Loucy (cell line): Measurements from ENCODE around the gene AHDC1.

Source experiments
- H2AFZ ChIP-seq: fragments of 200-600 bp; sonication (generic); 2 replicates; pipeline ENCODE4 v1.6.0; 2016; ENCODE audit warnings: antibody characterized with exemption, mild to moderate bottlenecking, low read length, moderate library complexity
- H3F3A ChIP-seq: fragments of 200-600 bp; 2 replicates; pipeline ENCODE4 v1.6.0; 2016; ENCODE audit warnings: antibody characterized with exemption, low read depth, mild to moderate bottlenecking
- H3K27me3 ChIP-seq: fragments of 200-600 bp; sonication (generic); 2 replicates; pipeline ENCODE4 v1.6.1; 2014; ENCODE audit warnings: low read length, mild to moderate bottlenecking; ENCODE audit not compliant: insufficient read depth, poor library complexity, severe bottlenecking
- H3K36me3 ChIP-seq: fragments of 200-600 bp; sonication (generic); 2 replicates; pipeline ENCODE4 v1.6.1; 2016; ENCODE audit warnings: low read length; ENCODE audit not compliant: insufficient read depth
- H3K4me1 ChIP-seq: fragments of 200-600 bp; sonication (generic); 2 replicates; pipeline ENCODE4 v1.5.1; 2014; ENCODE audit warnings: low read length, mild to moderate bottlenecking; ENCODE audit not compliant: insufficient read depth, poor library complexity, severe bottlenecking
- H3K4me2 ChIP-seq: fragments of 200-600 bp; sonication (generic); 2 replicates; pipeline ENCODE4 v1.6.0; 2014; ENCODE audit warnings: antibody characterized with exemption, low read length, low read depth, mild to moderate bottlenecking; ENCODE audit not compliant: poor library complexity, severe bottlenecking
- H3K4me3 ChIP-seq: fragments of 200-600 bp; sonication (generic); 2 replicates; pipeline ENCODE4 v1.5.1; 2014; ENCODE audit warnings: low read length, mild to moderate bottlenecking, mixed read lengths; ENCODE audit not compliant: poor library complexity, severe bottlenecking
- H3K79me2 ChIP-seq: fragments of 200-600 bp; sonication (generic); 2 replicates; pipeline ENCODE4 v1.6.1; 2014; ENCODE audit warnings: low read length; ENCODE audit not compliant: insufficient read depth
- H3K9ac ChIP-seq: fragments of 200-600 bp; sonication (generic); 2 replicates; pipeline ENCODE4 v1.6.0; 2014; ENCODE audit warnings: mild to moderate bottlenecking, low read depth, low read length, moderate library complexity; ENCODE audit not compliant: poor library complexity, severe bottlenecking
- H3K9me2 ChIP-seq: fragments of 200-600 bp; sonication (generic); replicated peaks from 2 replicates; pipeline ENCODE4 v1.6.1; 2016; ENCODE audit warnings: low read depth, low read length, mixed read lengths
- H3K9me3 ChIP-seq: fragments of 200-600 bp; sonication (generic); 2 replicates; pipeline ENCODE4 v1.6.1; 2014; ENCODE audit warnings: mild to moderate bottlenecking, antibody characterized with exemption, low read length, low read depth; ENCODE audit not compliant: insufficient read depth
- H4K20me1 ChIP-seq: fragments of 200-600 bp; sonication (generic); 2 replicates; pipeline ENCODE4 v1.6.0; 2014; ENCODE audit warnings: antibody characterized with exemption, low read length, mild to moderate bottlenecking; ENCODE audit not compliant: insufficient read depth, poor library complexity, severe bottlenecking
- EZH2phosphoT487 ChIP-seq: fragments of 200-600 bp; IDR thresholded peaks from 2 replicates; pipeline ENCODE4 v1.6.1; 2018; ENCODE audit warnings: antibody characterized with exemption, mild to moderate bottlenecking, moderate library complexity, borderline replicate concordance
- TF ChIP-seq, protein P1 (sequence below): fragments of 200-600 bp; sonication (generic); conservative IDR thresholded peaks from 2 replicates; pipeline ENCODE4 v1.5.1; 2014; ENCODE audit warnings: mild to moderate bottlenecking, antibody characterized with exemption, low read length

Gene AHDC1

DNA sequence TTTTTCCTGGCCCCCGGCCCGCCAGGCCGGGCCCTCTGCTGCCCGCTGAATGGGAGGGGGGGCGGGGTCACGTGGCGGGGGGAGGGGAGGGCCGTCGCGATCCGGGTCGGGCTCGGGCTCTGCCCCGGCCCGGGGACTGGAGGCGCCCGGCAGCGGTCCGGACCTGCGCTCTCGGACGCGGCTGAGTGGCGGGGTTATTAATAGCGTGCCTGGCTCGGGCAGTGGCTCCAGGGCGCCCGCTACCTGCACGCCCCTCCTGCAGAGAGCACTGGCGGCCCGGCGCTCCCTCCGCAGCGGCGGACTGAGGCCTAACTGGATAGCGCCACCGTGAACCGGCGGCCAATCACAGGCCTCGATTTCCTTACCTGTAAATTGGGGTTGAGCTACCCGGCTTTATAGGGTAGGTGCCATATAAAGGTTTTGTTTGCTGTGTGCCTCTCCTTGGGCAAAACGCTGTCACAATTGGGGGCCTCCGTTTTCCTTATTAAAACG, 28.1 kb downstream of the AHDC1 start:
- H3K36me3 ChIP-seq: peaks cover 5% of the 10 kb centered on the region; the same call in 1 of the 2 replicates
- peaks cover 49% of the 10 kb centered on the region for H3K4me1 ChIP-seq
- peaks cover 93% of the 10 kb centered on the region for H3K79me2 ChIP-seq
- no peaks in the 10 kb centered on the region for H3F3A ChIP-seq
- H3K27me3 ChIP-seq: no peaks in the 10 kb centered on the region
- H3K4me3 ChIP-seq: no peak overlapping the region
- H3K9ac ChIP-seq: no peak overlapping the region
- no peak overlapping the region for H2AFZ ChIP-seq
- TF ChIP-seq EZH2phosphoT487: no peak
- TF ChIP-seq, protein P1, sequence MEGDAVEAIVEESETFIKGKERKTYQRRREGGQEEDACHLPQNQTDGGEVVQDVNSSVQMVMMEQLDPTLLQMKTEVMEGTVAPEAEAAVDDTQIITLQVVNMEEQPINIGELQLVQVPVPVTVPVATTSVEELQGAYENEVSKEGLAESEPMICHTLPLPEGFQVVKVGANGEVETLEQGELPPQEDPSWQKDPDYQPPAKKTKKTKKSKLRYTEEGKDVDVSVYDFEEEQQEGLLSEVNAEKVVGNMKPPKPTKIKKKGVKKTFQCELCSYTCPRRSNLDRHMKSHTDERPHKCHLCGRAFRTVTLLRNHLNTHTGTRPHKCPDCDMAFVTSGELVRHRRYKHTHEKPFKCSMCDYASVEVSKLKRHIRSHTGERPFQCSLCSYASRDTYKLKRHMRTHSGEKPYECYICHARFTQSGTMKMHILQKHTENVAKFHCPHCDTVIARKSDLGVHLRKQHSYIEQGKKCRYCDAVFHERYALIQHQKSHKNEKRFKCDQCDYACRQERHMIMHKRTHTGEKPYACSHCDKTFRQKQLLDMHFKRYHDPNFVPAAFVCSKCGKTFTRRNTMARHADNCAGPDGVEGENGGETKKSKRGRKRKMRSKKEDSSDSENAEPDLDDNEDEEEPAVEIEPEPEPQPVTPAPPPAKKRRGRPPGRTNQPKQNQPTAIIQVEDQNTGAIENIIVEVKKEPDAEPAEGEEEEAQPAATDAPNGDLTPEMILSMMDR: no peak
- peaks cover 74% of the 10 kb centered on the region for H4K20me1 ChIP-seq
- no peak overlapping the region for H3K4me2 ChIP-seq
- H3K9me2 ChIP-seq: no peaks in the 10 kb centered on the region
- no peaks in the 10 kb centered on the region for H3K9me3 ChIP-seq

DNA sequence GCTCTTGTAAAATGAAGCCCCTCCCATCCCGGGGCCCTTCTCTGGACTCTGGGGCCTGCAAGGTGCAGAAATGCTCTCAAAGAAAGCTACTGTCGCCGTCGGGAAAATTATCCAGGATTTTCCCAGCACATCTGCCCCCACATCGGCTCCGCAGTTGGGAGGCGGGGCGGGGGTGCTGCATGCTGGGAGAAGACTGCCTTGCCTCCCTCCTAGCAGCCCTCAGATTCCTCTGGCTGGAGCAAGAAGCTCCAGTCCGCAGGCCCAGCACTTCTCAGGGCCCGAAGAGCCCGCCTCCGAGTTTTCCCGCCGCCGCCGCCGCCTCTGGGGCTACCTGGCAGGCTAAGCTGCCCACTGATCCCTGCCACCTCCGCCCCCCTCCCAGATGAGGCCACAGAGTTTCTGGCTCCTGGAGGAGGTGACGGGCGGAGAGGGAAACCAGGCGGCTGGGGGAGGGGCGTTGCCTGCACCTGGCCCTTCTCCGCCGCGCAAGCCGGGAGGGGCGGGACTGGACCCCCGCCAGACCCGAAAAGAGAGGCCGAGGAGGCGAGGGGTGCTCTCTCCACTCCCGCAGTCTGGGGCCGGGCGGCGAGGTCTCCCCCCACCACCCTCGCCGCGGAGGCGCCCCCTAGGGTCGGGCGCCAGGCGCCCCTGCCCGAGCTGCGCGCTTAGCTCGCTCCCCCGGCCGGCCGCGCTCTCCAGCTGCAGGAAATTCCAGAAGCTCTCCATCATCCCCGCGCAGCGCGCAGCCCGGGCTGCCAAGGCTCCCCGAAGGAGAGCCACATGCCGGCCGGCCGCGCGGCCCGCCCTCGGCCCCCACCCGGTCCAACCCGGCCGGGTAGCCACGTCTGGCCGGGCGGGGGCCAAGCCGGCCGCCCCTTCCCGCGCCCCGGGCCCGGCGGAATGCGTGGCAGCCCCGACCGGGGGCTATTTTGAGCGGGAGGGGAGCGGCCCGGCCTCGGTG, 28.8 kb downstream of the AHDC1 start:
- Histone ChIP-seq H3K4me1 (peaks cover 55% of the 10 kb centered on the region), H3K27me3 (no peaks in the 10 kb centered on the region), H3F3A (no peaks in the 10 kb centered on the region), H3K9me2 (no peaks in the 10 kb centered on the region), H3K36me3 (peaks cover 5% of the 10 kb centered on the region; the same call in 1 of the 2 replicates), H2AFZ (no peak overlapping the region), H3K79me2 (peaks cover 94% of the 10 kb centered on the region), H4K20me1 (peaks cover 82% of the 10 kb centered on the region), H3K9me3 (no peaks in the 10 kb centered on the region), H3K4me2 (no peak overlapping the region), H3K4me3 (no peak overlapping the region), H3K9ac (no peak overlapping the region)
- TF ChIP-seq EZH2phosphoT487: no peak
- TF ChIP-seq, protein P1: no peak

DNA sequence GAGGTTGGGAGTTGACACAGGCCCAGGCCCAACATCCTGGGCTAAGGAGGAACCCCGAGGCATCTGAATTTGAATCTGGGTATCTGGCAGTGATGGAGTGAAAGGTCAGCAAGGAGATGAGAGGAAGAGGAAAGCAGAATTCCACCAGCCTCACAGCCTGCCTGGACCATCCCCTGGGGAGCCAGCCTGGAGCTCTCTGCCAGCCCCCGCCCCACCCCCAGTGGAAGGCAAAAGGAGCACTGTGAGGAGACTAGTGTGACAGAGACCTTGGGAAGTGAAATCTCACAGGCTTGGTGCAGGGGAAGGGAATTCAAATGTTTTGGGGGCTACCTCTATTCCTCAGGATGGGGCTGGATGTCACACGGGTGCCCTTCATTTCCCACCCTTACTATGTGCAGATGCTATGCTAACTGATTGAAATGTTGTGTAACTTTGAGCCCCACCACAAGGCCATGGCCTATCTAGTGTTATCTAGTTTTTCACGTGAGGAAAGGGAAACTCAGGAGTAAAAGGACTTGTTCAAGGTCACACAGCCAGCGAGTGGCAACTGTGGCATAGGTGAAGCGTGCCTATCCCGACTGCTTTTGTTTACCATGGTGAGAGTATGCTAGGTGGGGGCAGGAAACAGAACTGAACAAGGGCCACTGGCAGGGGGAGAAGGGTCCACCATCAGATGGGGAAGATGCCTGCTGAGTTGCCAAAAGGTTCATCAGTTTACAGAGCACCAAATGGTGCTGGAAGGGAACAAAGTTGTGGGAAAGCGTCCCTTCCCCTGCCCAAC, 29.8 kb downstream of the AHDC1 start:
- Histone ChIP-seq H4K20me1 (peaks cover 88% of the 10 kb centered on the region), H3K4me1 (peaks cover 55% of the 10 kb centered on the region), H3K9ac (no peak overlapping the region)

More for the DNA sequence above, 29.8 kb downstream of the AHDC1 start:
- Histone ChIP-seq H3K9me3 (no peaks in the 10 kb centered on the region), H2AFZ (no peak overlapping the region), H3K27me3 (no peaks in the 10 kb centered on the region), H3K79me2 (peaks cover 94% of the 10 kb centered on the region), H3K36me3 (peaks cover 5% of the 10 kb centered on the region; the same call in 1 of the 2 replicates), H3K4me3 (no peak overlapping the region), H3K4me2 (no peak overlapping the region), H3F3A (no peaks in the 10 kb centered on the region), H3K9me2 (no peaks in the 10 kb centered on the region)
- TF ChIP-seq EZH2phosphoT487: no peak
- TF ChIP-seq, protein P1: no peak
